Lower leg skin (tissue), 4 donors: Measurements from ENCODE around the gene KRTAP4-9. TPM values are rescaled to one million over a fixed set of nuclear protein-coding genes. Genes with fewer than 3 reads are reported as not detected.
"Not testable (repeated sequence)": the region's sequence is repeated elsewhere in the genome, so short reads cannot be mapped to it uniquely, and the experiment has no call there.

Source experiments
- DNase-seq, 2 donors: peaks; one replicate each; pipeline ENCODE4 v3.0.0-alpha.2; 2019; ENCODE audit warnings: low spot score in 2 of 2
- H3K4me3 ChIP-seq: fragments of 200-600 bp; sonication (generic); 2 replicates; pipeline ENCODE4 v1.5.1; 2017; ENCODE audit warnings: mild to moderate bottlenecking, low read depth; ENCODE audit not compliant: poor library complexity, severe bottlenecking
- POLR2A ChIP-seq, 2 donors: fragments of 450-650 bp; IDR thresholded peaks; one replicate each; pipeline ENCODE4 v1.6.1; 2016 to 2017; ENCODE audit warnings: antibody characterized with exemption in 2 of 2, mild to moderate bottlenecking in 1 of 2, moderate library complexity in 1 of 2
- WGBS, 2 donors: methylation state at CpG; one replicate each; pipeline ENCODE4 v1.1.5; 2018; 5-methylcytosine and 5-hydroxymethylcytosine counted together
- intact Hi-C: fragments of 100-400 bp; cut with DNase I; formaldehyde crosslinking; loops from one replicate; pipeline ENCODE4 v1.15.0; 2023; ENCODE audit warnings: low total_unique reads
- total RNA-seq, 4 donors: library from RNA; depleted of rRNA; stranded (reverse); fragments of >200 nt; gene quantifications; one replicate each; pipeline ENCODE4 v1.1.0, GENCODE V29; 2016
- TF ChIP-seq, protein P1 (sequence below), 3 donors: fragments of 450-650 bp; IDR thresholded peaks; one replicate each; pipeline ENCODE4 v1.5.1; 2016; ENCODE audit warnings: antibody characterized with exemption in 3 of 3, mild to moderate bottlenecking in 3 of 3, moderate library complexity in 2 of 3

The KRTAP4-9 gene
- total RNA-seq, 4 donors from 2014 or later = 0.44 to 73.5 (median 2.6) TPM; not detected in 1

DNA sequence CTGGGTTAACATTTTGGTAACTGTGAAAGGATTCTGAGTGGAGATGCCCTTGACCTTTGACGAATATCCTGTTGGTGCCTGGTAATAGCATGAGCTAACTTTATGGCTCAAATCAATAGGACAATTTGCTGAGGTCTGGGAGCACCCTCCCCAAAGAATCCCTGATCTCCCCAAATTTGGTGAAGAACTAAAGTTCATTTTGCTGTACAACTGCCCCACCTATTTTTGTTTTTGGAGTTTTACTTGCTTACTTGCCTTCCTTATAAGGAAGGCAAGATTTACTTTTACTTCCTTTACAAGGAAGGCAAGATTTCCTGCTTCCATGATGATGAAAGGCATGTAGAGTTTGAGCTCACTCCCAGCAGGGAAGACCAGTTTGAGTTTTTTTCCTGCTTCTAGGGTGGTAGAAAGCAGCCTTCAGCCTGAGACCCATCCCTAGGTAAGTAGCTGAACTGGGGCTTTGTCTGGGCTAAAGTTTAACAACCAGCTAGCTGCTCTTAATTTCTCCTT, 2.8 kb downstream of the KRTAP4-9 start:
- 78 to 91% methylated on average over 1 of the region's 1 CpG for WGBS, 2 donors
- intact Hi-C loops = no loop called here
- DNase-seq = no peak
- TF ChIP-seq, protein P1, sequence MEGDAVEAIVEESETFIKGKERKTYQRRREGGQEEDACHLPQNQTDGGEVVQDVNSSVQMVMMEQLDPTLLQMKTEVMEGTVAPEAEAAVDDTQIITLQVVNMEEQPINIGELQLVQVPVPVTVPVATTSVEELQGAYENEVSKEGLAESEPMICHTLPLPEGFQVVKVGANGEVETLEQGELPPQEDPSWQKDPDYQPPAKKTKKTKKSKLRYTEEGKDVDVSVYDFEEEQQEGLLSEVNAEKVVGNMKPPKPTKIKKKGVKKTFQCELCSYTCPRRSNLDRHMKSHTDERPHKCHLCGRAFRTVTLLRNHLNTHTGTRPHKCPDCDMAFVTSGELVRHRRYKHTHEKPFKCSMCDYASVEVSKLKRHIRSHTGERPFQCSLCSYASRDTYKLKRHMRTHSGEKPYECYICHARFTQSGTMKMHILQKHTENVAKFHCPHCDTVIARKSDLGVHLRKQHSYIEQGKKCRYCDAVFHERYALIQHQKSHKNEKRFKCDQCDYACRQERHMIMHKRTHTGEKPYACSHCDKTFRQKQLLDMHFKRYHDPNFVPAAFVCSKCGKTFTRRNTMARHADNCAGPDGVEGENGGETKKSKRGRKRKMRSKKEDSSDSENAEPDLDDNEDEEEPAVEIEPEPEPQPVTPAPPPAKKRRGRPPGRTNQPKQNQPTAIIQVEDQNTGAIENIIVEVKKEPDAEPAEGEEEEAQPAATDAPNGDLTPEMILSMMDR (IDR thresholded peaks at IDR 0.05) = no peak
- TF ChIP-seq POLR2A (IDR thresholded peaks at IDR 0.05) = no peak
- no peak overlapping the region for H3K4me3 ChIP-seq

DNA sequence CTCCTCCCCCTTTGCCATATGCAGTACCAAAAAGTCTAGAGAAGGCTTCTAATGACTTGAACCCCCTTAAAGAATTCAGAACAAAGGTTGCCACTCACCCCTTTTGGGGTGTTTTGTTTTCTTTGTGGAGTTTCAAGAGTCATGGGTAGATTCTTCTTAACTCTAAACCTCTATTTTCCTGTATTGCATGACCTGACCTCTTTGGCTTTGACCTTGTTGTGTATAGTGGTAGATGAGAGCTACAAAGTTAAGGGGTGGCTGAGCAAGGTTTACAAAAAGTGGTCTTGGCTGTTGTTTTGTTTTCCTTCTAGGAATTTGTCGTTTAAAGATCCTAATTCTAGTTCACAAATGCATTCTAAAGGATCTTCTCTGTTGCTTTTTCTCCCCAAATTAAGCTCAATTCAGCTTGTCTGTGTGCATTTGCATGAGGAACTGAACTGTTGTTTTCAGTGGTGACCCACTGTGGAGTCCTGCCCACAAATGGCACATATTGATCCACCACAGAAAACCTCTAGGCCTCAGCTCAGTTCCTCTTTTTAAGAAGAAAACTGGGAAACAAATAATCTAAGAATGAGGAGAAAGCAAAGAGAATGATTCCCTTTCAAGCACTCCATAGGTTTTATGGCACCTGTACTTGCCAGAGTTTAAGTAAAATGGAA, 3.7 kb downstream of the KRTAP4-9 start:
- intact Hi-C loops, DNase-seq, H3K4me3 ChIP-seq: not testable (repeated sequence)
- WGBS, 2 donors = 0% methylated on average over 1 of the region's 1 CpG

DNA sequence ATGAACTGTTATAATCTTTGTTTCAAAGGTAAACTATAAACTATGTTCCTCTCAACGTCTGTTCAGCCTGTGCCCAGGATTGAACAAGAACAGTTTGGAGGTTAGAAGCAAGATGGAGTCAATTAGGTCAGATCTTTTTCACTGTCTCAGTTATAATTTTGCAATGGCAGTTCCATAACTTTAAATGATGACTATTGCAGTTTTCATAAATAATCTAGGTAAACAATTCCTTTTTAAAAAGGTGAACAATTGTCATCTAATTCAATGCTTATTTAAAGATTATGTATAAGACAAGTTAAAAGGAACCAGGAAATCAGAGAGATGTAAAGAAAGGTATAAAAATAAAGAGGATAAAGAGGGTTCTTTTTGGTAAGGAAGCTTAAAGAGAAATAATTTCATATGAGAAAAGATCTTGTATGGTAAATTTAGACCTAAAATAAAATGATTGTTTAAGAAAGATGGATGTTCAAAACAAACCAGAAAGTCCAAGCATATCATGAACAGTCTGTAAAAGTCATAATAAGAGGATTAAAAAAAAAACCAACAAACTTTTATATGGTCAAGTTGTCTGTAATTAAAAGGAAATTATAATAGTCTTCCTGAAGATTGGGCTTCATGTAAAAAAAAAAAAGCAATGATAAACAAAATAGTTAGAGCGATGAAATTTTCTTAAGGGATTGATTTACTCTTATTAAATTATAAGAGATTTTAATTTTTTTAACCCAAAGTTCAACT, 6.1 kb downstream of the KRTAP4-9 start:
- 82 to 85% methylated on average over 2 of the region's 2 CpGs for WGBS, 2 donors
- H3K4me3 ChIP-seq = no peak overlapping the region
- DNase-seq = no peak
- no peak for TF ChIP-seq POLR2A (IDR thresholded peaks at IDR 0.05)
- TF ChIP-seq, protein P1 (IDR thresholded peaks at IDR 0.05) = no peak
- intact Hi-C loops = no loop called here

DNA sequence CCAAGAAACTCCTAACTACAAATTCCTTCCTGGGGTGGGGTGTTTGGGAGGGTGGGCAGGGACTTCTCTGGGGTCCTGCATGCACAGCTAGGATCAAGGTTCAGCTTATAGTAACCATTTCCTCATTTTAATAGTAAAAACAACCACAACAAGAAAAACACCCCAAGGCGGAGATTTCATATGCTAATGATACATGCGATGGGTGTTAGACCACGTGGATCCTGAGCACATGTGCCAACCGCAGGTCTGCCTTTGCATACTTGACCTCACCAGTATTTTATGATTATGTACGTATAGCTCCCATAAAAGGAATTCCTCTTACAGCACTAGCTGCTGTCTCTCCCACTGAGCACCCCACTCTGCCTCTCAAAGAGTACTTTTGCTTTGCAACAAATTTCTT, 11.1 kb downstream of the KRTAP4-9 start:
- WGBS, 2 donors = 32 to 41% methylated on average over 5 of the region's 5 CpGs
- no peak for DNase-seq
- no peak overlapping the region for H3K4me3 ChIP-seq
- intact Hi-C loops = no loop called here
- TF ChIP-seq, protein P1 (IDR thresholded peaks at IDR 0.05) = no peak
- TF ChIP-seq POLR2A (IDR thresholded peaks at IDR 0.05) = no peak

DNA sequence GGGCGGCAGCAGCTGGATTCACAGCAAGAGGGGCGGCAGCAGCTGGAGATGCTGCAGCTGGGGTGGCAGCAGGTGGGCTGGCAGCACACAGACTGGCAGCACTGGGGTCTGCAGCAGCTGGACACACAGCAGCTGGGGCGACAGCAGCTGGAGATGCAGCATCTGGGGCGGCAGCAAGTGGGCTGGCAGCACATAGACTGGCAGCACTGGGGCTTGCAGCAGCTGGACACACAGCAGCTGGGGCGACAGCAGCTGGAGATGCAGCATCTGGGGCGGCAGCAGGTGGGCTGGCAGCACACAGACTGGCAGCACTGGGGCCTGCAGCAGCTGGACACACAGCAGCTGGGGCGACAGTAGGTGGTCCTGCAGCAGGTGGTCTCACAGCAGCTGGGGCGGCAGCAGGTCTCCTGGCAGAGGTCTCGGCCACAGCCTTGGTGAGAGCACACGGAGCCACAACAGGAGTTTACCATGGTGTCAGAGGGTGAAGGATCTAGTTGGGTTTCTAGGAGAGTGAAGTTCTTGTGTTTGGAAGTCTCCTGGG, 12.7 kb downstream of the KRTAP4-9 start, which contains the start of gene KRTAP4-11:
Gene KRTAP4-11 (minus strand): TSS at position 528 of the 541 bp plus-strand sequence. CDS start 58 bp downstream, at position 470.
- intact Hi-C loops, H3K4me3 ChIP-seq, DNase-seq: not testable (repeated sequence)
- whole genome bisulfite sequencing, 2 donors = 80 to 81% methylated on average over 8 to 10 of the region's 10 CpGs

DNA sequence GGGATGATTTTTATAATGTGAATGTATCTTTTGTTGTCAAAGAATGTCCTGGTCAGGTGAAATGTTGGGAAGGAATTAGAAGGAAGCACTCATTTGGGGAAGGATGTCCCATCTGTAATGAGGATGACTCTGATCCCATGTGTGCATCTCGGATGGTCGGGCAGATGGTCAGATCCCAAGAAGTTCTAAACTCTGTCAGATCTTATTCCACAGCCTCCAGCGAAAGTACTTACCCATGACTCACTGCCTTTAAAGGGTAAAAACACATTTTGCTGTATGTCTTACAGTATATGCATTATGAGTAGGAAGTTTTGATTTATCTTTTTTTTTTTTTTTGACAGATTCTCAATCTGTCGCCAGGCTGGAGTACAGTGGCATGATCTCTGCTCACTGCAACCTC, 13.5 kb downstream of the KRTAP4-9 start:
- intact Hi-C loops = no loop called here
- no peak for DNase-seq
- no peak overlapping the region for H3K4me3 ChIP-seq
- no peak for TF ChIP-seq POLR2A (IDR thresholded peaks at IDR 0.05)
- TF ChIP-seq, protein P1 (IDR thresholded peaks at IDR 0.05) = no peak
- 71% methylated on average over 4 of the region's 4 CpGs for WGBS, 2 donors

DNA sequence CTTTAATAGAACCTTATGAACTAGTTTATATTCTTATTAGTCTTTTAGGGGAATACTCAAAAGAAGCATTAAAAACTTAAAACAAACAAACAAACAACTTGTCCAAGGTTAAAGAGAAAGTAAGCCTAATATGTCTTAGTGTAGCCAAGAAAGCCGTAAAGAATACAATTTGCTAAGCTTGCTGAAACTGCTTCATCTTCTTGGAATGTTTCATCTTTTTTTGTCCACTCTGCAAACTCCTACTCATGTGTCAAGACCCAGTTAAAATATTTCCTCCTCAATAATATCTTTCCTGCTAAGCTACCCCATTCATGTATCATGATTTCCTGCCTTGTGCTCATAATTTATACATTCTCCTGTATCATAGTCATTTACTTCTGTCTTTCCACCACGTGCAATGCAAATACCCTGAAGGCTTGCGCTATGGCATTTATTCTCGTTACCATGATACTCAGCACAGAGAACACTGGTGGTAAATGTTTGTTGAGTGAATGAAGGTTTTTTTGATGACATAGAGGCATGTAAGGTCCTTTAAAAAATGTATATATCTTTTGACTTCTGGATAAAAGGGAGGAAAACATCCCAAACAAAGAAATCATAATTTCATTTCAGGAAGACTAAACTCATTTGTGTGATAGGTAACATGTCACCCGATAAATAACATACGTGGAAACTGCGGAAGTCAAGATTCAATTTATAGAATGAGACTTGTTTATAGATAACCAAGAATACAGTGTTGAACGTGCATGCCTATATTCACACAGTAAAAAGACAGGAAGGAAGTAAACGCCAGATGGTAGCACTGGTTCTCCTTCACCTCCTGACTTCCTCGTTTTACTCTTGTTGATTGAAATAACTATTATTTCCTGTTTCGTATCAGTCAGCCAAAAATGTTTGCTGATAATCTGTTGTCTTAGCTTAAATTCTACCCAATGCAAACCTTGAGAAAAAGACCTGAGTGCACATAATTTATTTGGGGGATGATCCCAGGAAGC, 14.8 kb downstream of the KRTAP4-9 start:
- intact Hi-C loops, H3K4me3 ChIP-seq, DNase-seq: not testable (repeated sequence)
- WGBS, 2 donors = 56 to 64% methylated on average over 11 of the region's 11 CpGs
